ENCODE results near the gene DSE.

DSE gene

DNA sequence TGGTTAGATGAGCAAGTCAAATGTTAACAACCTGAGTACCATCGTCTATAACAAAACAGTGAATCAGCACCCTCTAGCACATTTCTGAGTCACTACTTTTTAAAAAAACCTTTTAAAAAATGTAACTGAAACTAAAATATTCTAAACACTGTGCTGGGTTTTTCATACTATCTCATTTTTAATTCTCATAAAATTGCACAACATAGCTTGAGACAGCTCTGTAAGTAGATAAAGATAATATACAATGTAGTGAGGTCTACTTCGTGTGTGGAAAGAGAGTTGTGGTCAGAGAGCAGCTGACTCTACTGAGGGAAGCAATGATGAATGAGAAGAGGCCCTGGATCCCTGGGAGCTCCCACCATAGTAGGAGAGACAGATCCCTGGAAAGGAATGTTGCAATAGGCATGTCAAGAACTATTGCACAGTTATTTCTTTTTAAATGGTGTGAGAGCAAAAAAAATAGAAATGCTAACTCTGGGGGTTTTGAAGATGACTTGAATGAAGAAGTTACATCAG, 76.8 kb downstream of the DSE start:
- no peak for TF ChIP-seq FOXA1 (IDR thresholded peaks at IDR 0.05)
- POLR2A ChIA-PET: no interaction called here
- DNase-seq (ENCODE audit: extremely low spot score): no peak
- CTCF ChIA-PET: interaction anchor here (1.0 to 1.2 kb wide), 2 partner anchors 64 to 114 kb away, joined by 3 to 5 read pairs; partner anchors contain the start of gene CALHM5

DNA sequence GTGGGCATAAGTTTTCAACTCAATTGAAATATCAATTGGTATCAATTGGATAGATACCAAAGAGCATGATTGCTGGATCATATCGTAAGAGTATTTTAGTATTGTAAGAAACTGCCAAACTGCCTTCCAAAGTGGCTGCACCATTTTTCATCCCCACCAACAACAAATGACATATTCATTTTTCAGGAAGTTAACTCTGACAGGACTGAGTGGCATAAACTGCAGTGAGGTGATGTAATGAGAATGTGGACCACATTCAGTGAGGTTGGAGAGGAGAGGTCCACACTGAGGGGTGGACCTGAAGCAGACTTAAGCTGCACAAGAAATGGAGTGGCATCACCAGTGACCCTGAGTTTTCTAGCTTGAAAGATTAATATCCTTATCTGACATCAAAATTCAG, 78.8 kb downstream of the DSE start:
- POLR2A ChIA-PET: no interaction called here

DNA sequence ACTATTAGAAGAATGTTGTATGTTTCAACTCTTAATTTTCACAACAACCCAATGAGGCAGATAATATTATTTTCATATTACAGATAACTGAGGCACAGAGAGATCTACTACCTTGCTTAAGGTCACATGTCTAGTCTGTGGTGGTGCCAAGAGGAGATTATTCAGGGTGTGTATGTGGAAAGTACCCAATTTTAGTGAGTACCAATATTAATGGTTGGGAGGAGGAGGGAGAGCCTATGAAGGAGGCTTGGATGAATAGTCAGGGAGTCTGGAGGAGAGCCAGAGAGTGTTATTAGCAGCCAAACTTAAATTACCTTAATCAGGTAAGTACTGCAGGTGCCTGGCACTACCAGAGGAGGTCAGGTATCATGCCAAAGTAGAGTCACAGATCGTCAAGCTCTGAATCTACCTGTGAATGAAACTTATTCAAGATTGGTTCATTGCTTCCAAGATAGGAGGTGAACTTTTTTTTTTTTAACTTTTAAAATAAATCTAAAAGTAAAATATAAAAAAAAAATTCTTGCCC, 79.5 kb downstream of the DSE start:
- ChIA-PET POLR2A (no interaction called here), CTCF (no interaction called here)
- TF ChIP-seq ELF4 (IDR thresholded peaks at IDR 0.05) (no peak), FOXM1 (IDR thresholded peaks at IDR 0.05; ENCODE audit: borderline replicate concordance) (no peak), BHLHE40 (IDR thresholded peaks at IDR 0.05; ENCODE audit: borderline replicate concordance) (no peak), HDGF (IDR thresholded peaks at IDR 0.05; ENCODE audit: borderline replicate concordance) (no peak), CTBP1 (IDR thresholded peaks at IDR 0.05; ENCODE audit: borderline replicate concordance) (no peak), LEF1 (IDR thresholded peaks at IDR 0.05; ENCODE audit: borderline replicate concordance) (no peak), SP1 (IDR thresholded peaks at IDR 0.05) (no peak), SUZ12 (IDR thresholded peaks at IDR 0.05) (no peak), ARNT (IDR thresholded peaks at IDR 0.05) (no peak), L3MBTL2 (conservative IDR thresholded peaks at IDR 0.05) (no peak), ZNF384 (IDR thresholded peaks at IDR 0.05) (no peak), TARDBP (IDR thresholded peaks at IDR 0.05) (no peak), FOXK2 (IDR thresholded peaks at IDR 0.05) (no peak), FOXA1 (IDR thresholded peaks at IDR 0.05) (no peak), NFRKB (IDR thresholded peaks at IDR 0.05) (no peak)
- TF ChIP-seq, protein P1, sequence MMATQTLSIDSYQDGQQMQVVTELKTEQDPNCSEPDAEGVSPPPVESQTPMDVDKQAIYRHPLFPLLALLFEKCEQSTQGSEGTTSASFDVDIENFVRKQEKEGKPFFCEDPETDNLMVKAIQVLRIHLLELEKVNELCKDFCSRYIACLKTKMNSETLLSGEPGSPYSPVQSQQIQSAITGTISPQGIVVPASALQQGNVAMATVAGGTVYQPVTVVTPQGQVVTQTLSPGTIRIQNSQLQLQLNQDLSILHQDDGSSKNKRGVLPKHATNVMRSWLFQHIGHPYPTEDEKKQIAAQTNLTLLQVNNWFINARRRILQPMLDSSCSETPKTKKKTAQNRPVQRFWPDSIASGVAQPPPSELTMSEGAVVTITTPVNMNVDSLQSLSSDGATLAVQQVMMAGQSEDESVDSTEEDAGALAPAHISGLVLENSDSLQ (IDR thresholded peaks at IDR 0.05): no peak
- DNase-seq (ENCODE audit: extremely low spot score): no peak

More for the DNA sequence above, 78.8 kb downstream of the DSE start:
- TF ChIP-seq FOXA1 (IDR thresholded peaks at IDR 0.05): no peak
- TF ChIP-seq, protein P1 (IDR thresholded peaks at IDR 0.05): no peak
- no peak for TF ChIP-seq L3MBTL2 (conservative IDR thresholded peaks at IDR 0.05)
- TF ChIP-seq ARNT (IDR thresholded peaks at IDR 0.05): no peak
- TF ChIP-seq ZNF384 (IDR thresholded peaks at IDR 0.05): no peak
- TF ChIP-seq SUZ12 (IDR thresholded peaks at IDR 0.05): no peak
- TF ChIP-seq HDGF (IDR thresholded peaks at IDR 0.05; ENCODE audit: borderline replicate concordance): no peak
- CTCF ChIA-PET: no interaction called here
- DNase-seq (ENCODE audit: extremely low spot score): no peak

DNA sequence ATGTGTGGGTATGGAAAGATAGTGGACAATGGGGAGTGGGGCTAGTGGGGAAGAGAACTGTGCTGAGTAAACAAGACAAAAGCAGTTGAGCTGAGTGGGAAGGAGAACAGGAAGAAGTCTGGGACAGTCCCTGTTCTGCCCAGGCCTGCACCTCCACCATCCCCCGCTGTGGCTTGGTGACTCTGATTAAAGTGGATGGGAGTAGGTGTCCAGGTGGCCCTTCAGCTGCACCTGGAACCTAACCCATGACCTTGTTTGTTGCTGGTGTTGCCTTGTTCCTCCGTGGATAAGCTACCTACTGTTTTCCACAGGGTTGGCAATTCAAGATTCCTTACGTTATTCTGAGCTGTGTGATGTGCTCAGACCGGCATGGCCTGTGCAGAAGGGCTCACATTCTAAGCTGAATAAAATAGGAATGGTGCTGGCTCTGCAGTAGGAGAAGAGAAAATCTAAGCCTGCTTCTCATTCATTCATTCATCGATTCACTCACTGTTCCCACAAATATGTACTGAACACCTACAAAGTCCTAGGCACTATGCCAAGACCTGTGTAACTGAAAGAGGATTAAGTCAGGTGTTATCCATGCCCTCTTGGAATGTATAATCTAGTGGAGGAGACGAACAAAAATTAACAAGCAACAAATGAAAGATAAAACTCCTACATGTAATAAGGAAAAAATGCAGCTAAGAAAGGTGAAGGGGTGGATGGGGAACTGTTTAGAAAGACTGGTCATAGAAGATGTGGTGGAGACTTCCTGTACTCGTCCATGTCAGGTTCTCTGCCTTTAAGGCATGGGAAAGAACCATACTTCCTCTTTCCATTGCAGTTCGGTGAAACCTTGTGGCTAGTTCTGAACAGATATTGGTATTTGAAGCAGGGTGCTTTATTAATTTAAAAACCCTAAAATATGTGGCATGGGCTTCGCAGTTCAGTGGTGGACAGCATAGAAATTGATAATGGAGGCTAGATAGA, 80.3 kb downstream of the DSE start:
- ChIA-PET CTCF (no interaction called here), POLR2A (no interaction called here)
- DNase-seq (ENCODE audit: extremely low spot score): no peak
- TF ChIP-seq ARNT (IDR thresholded peaks at IDR 0.05): no peak
- no peak for TF ChIP-seq SUZ12 (IDR thresholded peaks at IDR 0.05)
- no peak for TF ChIP-seq FOXK2 (IDR thresholded peaks at IDR 0.05)
- TF ChIP-seq NFRKB (IDR thresholded peaks at IDR 0.05): no peak
- TF ChIP-seq SP1 (IDR thresholded peaks at IDR 0.05): no peak
- no peak for TF ChIP-seq FOXM1 (IDR thresholded peaks at IDR 0.05; ENCODE audit: borderline replicate concordance)
- TF ChIP-seq ELF4 (IDR thresholded peaks at IDR 0.05): no peak
- no peak for TF ChIP-seq ZNF384 (IDR thresholded peaks at IDR 0.05)
- no peak for TF ChIP-seq TARDBP (IDR thresholded peaks at IDR 0.05)
- no peak for TF ChIP-seq BHLHE40 (IDR thresholded peaks at IDR 0.05; ENCODE audit: borderline replicate concordance)
- no peak for TF ChIP-seq LEF1 (IDR thresholded peaks at IDR 0.05; ENCODE audit: borderline replicate concordance)
- no peak for TF ChIP-seq HDGF (IDR thresholded peaks at IDR 0.05; ENCODE audit: borderline replicate concordance)
- no peak for TF ChIP-seq L3MBTL2 (conservative IDR thresholded peaks at IDR 0.05)
- no peak for TF ChIP-seq FOXA1 (IDR thresholded peaks at IDR 0.05)
- no peak for TF ChIP-seq CTBP1 (IDR thresholded peaks at IDR 0.05; ENCODE audit: borderline replicate concordance)
- TF ChIP-seq, protein P1 (IDR thresholded peaks at IDR 0.05): no peak

DNA sequence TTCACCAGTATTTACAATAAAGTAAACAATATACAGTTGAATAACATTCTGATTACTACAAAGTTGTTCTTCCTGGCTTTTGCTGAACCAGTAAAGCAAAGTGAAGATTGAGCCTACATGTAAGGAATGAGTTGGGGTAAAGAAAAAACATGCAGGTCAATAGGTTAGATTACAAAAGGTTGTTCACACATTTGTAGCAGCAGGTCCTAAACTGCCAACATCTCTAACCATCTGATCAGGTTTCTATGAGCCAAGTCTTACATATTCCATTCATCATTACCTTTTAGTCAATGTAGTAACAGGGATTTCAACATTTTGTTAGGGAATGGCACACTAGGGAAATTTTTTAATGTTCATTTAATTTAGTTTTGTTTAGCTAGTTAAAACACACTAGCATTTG, 81.2 kb downstream of the DSE start:
- ChIA-PET POLR2A (no interaction called here), CTCF (no interaction called here)
- no peak for DNase-seq (ENCODE audit: extremely low spot score)
- TF ChIP-seq LEF1 (IDR thresholded peaks at IDR 0.05; ENCODE audit: borderline replicate concordance): no peak
- TF ChIP-seq SP1 (IDR thresholded peaks at IDR 0.05): no peak
- no peak for TF ChIP-seq ZNF384 (IDR thresholded peaks at IDR 0.05)
- TF ChIP-seq HDGF (IDR thresholded peaks at IDR 0.05; ENCODE audit: borderline replicate concordance): no peak
- TF ChIP-seq FOXK2 (IDR thresholded peaks at IDR 0.05): no peak

DNA sequence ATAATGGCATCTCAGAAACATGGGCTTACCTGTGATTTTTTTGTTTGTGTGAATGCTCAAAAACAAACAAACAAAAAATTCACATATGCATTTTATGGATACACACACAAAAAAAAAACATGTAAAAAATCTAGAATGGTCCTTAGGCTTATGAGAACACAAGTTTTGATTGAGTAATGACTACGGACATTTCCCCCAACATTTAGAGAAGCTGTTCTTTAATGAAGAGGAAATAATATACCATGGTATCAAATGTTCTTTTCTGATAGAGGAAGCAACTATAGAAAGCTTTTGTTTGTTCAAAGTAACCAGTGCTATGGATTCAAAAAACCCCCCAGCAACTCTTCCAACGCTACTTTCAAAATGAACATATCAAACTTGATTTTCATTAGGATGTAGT, 81.8 kb downstream of the DSE start:
- ChIA-PET POLR2A (no interaction called here), CTCF (no interaction called here)
- no peak for DNase-seq (ENCODE audit: extremely low spot score)
- TF ChIP-seq FOXM1 (IDR thresholded peaks at IDR 0.05; ENCODE audit: borderline replicate concordance) (no peak), CTBP1 (IDR thresholded peaks at IDR 0.05; ENCODE audit: borderline replicate concordance) (no peak), BHLHE40 (IDR thresholded peaks at IDR 0.05; ENCODE audit: borderline replicate concordance) (no peak), ARNT (IDR thresholded peaks at IDR 0.05) (no peak), TARDBP (IDR thresholded peaks at IDR 0.05) (no peak)
- TF ChIP-seq, protein P1 (IDR thresholded peaks at IDR 0.05): no peak
